Natural killer cell (primary cell): ENCODE results near the gene SPAG9. TPM values are rescaled to one million over a fixed set of nuclear protein-coding genes. Genes with fewer than 3 reads are reported as not detected.

Experiments
- ATAC-seq, 3 donors: fragments of 150-1000 bp in 2 of 3; fragments of 200-7000 bp in 1 of 3; cut with Tn5 transposase; 1 replicate in 1 of 3; 2 replicates in 2 of 3; pipeline ENCODE4 v1.10.0; 2021; ENCODE audit warnings: mild to moderate bottlenecking in 2 of 3, moderate library complexity in 2 of 3
- DNase-seq, 2 donors: peaks; one replicate each; pipeline versions ENCODE4 v3.0.0 to v3.0.0-alpha.2; 2013 to 2021; ENCODE audit warnings: mixed read lengths in 1 of 2
- H3K27ac ChIP-seq: one replicate; pipeline ENCODE4 v1.5.1; 2013; ENCODE audit warnings: mild to moderate bottlenecking, low read length
- H3K27me3 ChIP-seq: one replicate; pipeline ENCODE4 v1.6.1; 2013; ENCODE audit warnings: low read length; ENCODE audit not compliant: control insufficient read depth, insufficient read depth
- H3K36me3 ChIP-seq: one replicate; pipeline ENCODE4 v1.6.1; 2013; ENCODE audit warnings: low read length; ENCODE audit not compliant: control insufficient read depth, insufficient read depth
- H3K4me1 ChIP-seq: one replicate; pipeline ENCODE4 v1.6.1; 2013; ENCODE audit warnings: low read length; ENCODE audit not compliant: control insufficient read depth, insufficient read depth
- H3K4me3 ChIP-seq: one replicate; pipeline ENCODE4 v1.5.1; 2013; ENCODE audit warnings: low read length
- H3K9me3 ChIP-seq: one replicate; pipeline ENCODE4 v1.6.1; 2013; ENCODE audit warnings: low read length; ENCODE audit not compliant: control insufficient read depth, insufficient read depth
- H3K27ac Mint-ChIP-seq, 2 donors: one replicate each; pipeline ENCODE4 v1.8.0; 2022; ENCODE audit warnings: mild to moderate bottlenecking in 2 of 2, mixed read lengths in 2 of 2, moderate library complexity in 1 of 2
- H3K27me3 Mint-ChIP-seq, 2 donors: one replicate each; pipeline ENCODE4 v1.8.0; 2022; ENCODE audit warnings: low read depth in 2 of 2, mixed read lengths in 2 of 2
- H3K36me3 Mint-ChIP-seq: one replicate; pipeline ENCODE4 v1.8.0; 2022; ENCODE audit warnings: mixed read lengths
- H3K4me1 Mint-ChIP-seq, 2 donors: one replicate each; pipeline ENCODE4 v1.8.0; 2022; ENCODE audit warnings: mixed read lengths in 2 of 2
- H3K4me3 Mint-ChIP-seq: one replicate; pipeline ENCODE4 v1.8.0; 2022; ENCODE audit warnings: mild to moderate bottlenecking, moderate library complexity, mixed read lengths
- H3K9me3 Mint-ChIP-seq, 2 donors: one replicate each; pipeline ENCODE4 v1.8.0; 2022; ENCODE audit warnings: mixed read lengths in 2 of 2
- CTCF ChIP-seq: fragments of 200-600 bp; IDR thresholded peaks from one replicate; pipeline ENCODE4 v1.8.0; 2022; ENCODE audit warnings: antibody characterized with exemption
- WGBS: methylation state at CpG from one replicate; pipeline ENCODE4 v1.1.7; 2013; ENCODE audit warnings: missing lambda C conversion rate; ENCODE audit not compliant: insufficient coverage; 5-methylcytosine and 5-hydroxymethylcytosine counted together
- intact Hi-C: fragments of 100-400 bp; cut with micrococcal nuclease; formaldehyde crosslinking; loops from one replicate; pipeline ENCODE4 v1.14.2; 2022
- total RNA-seq, 4 donors: library from RNA; stranded (reverse); fragments of 120-200 nt in 1 of 4; gene quantifications; one replicate each; pipeline versions ENCODE4 v1.2.3 to v1.2.4, GENCODE V29; 2013 to 2022

Gene SPAG9
- total RNA-seq, 3 donors from 2014 or later (not counting 1 experiment from before 2014, with no cell fraction given) = 78.1 to 91.7 (median 90.3) TPM

- H3K4me1 Mint-ChIP-seq = peaks cover 10 to 25% of the 10 kb centered on the region in 2 donors
- DNase-seq (peak; percentile 65 to 80), ATAC-seq (peak; percentile 81 to 90 (median 89))
- no peaks in the 10 kb centered on the region for H3K36me3 Mint-ChIP-seq
- Histone ChIP-seq H3K36me3 (peaks cover 24% of the 10 kb centered on the region), H3K4me3 (peak within 1 kb of the TSS; percentile 90), H3K27me3 (no peaks in the 10 kb centered on the region), H3K4me1 (peaks cover 23% of the 10 kb centered on the region), H3K27ac (peak within 1 kb of the TSS; percentile 70), H3K9me3 (no peaks in the 10 kb centered on the region)
- H3K27me3 Mint-ChIP-seq = no peaks in the 10 kb centered on the region
- H3K27ac Mint-ChIP-seq = peak within 1 kb of the TSS; percentile 82 to 93
- TF ChIP-seq CTCF = no peak
- no peaks in the 10 kb centered on the region for H3K9me3 Mint-ChIP-seq
- intact Hi-C loops = loop anchor here (2.0 to 5.0 kb wide), 2 partner anchors 94 to 299 kb away; partner anchors contain the start of genes MBTD1, TOB1 and UTP18
- WGBS = under 1% methylated on average over 98 of the region's 98 CpGs
- H3K4me3 Mint-ChIP-seq = peak within 1 kb of the TSS; percentile 90
Measured at GRCh38 chr17:51166198-51166986, 45.7 kb upstream of the SPAG9 start, which contains the start of gene NME2. NME2 (plus strand) TSS chr17:51166411; CDS start chr17:51166831, 420 bp downstream.

DNA sequence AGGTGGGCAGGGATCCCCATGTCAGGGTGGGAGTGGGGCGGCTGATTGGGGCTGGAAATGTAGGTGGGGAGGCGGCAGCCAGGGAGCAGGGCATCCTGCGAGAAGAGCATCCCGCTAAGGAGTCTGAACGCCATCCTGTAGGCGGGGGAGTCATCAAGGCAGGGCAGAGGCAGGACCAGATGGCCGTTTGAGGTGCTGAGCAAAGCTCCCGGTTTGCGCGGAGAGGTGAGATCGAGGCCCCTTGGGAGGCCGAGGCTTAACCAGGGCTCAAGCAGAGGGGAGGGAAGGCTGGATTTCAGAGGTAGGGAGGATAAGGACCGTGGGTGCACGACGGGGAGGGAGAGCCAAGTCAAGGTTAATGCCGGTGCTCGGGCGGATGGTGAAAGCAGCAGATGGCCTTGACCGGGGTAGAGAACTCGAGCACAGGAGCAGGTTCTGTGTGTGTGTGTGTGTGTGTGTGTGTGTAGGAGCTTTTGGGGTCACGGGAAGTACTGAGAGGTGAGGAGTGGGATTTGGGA is 45.1 kb upstream of the SPAG9 start:
- H3K4me1 ChIP-seq = peaks cover 23% of the 10 kb centered on the region
- H3K4me3 ChIP-seq = peak overlapping the region; percentile 90
- no peaks in the 10 kb centered on the region for H3K9me3 ChIP-seq
- H3K9me3 Mint-ChIP-seq = no peaks in the 10 kb centered on the region
- no peak for DNase-seq
- peaks cover 23% of the 10 kb centered on the region for H3K36me3 ChIP-seq
- H3K4me1 Mint-ChIP-seq = peaks cover 10 to 25% of the 10 kb centered on the region in 2 donors
- no peaks in the 10 kb centered on the region for H3K27me3 Mint-ChIP-seq
- intact Hi-C loops = loop anchor here (2.0 to 5.0 kb wide), 2 partner anchors 95 to 298 kb away; partner anchors contain the start of genes MBTD1, TOB1 and UTP18
- WGBS = 22% methylated on average over 21 of the region's 21 CpGs
- H3K36me3 Mint-ChIP-seq = no peaks in the 10 kb centered on the region
- H3K27ac Mint-ChIP-seq = peak overlapping the region; percentile 82 to 93
- no peak for TF ChIP-seq CTCF
- H3K27me3 ChIP-seq = no peaks in the 10 kb centered on the region
- H3K27ac ChIP-seq = peak overlapping the region; percentile 66
- ATAC-seq = peak; percentile 22 to 55 (median 22)
- H3K4me3 Mint-ChIP-seq = peak overlapping the region; percentile 90

DNA sequence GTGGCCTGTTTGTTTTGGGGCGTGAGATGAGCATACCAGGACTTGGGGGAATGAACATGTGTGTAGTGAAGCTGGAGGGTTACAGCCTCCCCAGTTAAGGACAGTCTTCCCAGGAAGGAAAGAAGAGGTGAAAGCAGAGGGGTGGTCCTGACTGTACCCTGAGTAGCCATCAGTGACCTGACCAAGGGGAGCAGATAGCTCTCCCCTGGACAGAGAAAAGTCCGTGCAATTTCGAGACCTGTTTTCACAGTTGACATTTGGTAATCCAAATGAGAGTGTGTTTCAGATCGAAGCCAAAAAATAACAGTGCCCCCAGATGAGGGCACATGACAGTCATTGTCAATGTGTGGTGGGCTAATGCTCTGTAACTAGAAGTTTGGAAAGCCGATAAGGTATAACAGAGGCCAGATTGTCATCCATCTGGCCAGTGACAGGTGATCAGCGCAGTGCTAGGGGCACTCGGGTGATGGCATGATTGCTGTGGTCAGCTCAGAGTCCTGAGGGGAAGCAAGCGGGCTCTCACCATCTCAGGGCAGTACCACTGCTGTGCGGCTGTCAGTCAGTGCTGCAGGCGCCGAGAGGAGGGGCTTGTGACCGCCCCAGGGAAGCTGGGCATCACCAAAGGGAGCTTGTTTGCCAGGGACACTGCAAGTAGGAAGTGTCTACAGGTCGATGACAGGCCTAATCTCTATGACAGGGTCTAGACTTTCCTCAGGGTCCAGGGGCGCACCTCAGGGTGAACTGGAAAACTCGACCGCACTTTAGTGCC is 44.4 kb upstream of the SPAG9 start:
- Histone ChIP-seq H3K4me3 (peak overlapping the region; percentile 90), H3K4me1 (peaks cover 23% of the 10 kb centered on the region), H3K27me3 (no peaks in the 10 kb centered on the region), H3K9me3 (no peaks in the 10 kb centered on the region), H3K36me3 (peaks cover 22% of the 10 kb centered on the region), H3K27ac (peak overlapping the region; percentile 66)
- H3K27ac Mint-ChIP-seq = peak overlapping the region; percentile 82 to 93
- 89% methylated on average over 16 of the region's 16 CpGs for WGBS
- TF ChIP-seq CTCF = no peak
- intact Hi-C loops = loop anchor here (5.0 kb wide), 1 partner anchor 298 kb away; the partner anchor contains the start of gene TOB1
- ATAC-seq (no peak), DNase-seq (no peak)
- H3K9me3 Mint-ChIP-seq = no peaks in the 10 kb centered on the region
- H3K27me3 Mint-ChIP-seq = no peaks in the 10 kb centered on the region
- peak overlapping the region; percentile 90 for H3K4me3 Mint-ChIP-seq
- no peaks in the 10 kb centered on the region for H3K36me3 Mint-ChIP-seq
- peaks cover 10 to 25% of the 10 kb centered on the region in 2 donors for H3K4me1 Mint-ChIP-seq
